Fibroblast of skin of left quadriceps (primary cell): ENCODE results near the gene PLCB1.
A peak's percentile ranks its signal among the peaks of the same experiment; 100 is the strongest.
"Not testable (repeated sequence)": the region's sequence is repeated elsewhere in the genome, so short reads cannot be mapped to it uniquely, and the experiment has no call there.

Experiments used
- DNase-seq, 2 experiments: peaks; one replicate each; pipeline ENCODE4 v3.0.0-alpha.2; 2013; ENCODE audit warnings: low read depth in 2 of 2

Gene PLCB1

DNA sequence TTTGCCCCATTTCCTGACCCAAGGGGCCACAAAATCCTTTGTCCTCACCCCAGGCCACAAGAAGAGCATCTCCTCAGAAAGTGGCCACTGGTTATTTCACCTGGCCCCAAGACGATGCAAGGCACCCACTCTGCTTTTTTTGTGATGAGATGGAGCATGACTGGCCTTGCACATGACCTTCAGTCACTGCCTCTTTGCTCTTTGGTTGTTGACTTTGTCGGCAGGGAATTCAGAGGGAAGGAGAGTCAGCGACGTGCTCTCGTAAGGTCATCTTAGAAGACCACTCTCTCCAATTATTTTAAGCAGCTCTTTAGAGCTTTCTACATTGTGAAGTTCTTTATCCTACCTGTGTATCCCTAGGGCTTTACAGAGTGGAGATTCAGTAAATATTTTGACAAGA is 306.7 kb downstream of the PLCB1 start:
- no peak for DNase-seq

DNA sequence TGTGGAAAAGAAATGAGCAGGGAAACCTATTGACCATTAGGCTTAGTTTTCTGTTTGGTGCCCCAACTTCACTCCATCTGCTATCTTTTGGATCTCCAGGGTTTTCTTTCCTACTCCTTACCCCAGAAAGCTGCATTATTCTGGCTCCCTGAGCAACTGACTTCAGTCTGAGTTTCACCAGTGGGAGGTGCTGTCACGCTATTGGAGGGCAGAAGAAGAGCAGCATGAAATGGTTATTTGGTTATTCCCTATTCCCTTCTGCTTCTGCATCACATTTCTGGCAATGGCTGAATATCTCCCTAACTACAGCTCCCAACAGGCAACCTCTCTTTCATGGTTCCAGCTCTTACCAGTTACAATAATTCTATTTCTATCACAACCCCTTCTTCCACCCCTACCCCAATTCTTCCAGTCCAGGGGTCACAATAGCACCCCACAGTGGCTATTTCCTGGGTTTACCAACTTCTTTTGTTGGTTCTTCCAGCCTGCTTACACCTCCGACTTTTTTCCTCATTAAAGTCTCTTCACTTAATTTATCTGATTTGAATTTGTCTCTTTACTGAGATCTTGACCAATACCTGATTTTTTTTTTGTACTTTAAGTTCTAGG is 311.5 kb downstream of the PLCB1 start:
- DNase-seq = no peak

DNA sequence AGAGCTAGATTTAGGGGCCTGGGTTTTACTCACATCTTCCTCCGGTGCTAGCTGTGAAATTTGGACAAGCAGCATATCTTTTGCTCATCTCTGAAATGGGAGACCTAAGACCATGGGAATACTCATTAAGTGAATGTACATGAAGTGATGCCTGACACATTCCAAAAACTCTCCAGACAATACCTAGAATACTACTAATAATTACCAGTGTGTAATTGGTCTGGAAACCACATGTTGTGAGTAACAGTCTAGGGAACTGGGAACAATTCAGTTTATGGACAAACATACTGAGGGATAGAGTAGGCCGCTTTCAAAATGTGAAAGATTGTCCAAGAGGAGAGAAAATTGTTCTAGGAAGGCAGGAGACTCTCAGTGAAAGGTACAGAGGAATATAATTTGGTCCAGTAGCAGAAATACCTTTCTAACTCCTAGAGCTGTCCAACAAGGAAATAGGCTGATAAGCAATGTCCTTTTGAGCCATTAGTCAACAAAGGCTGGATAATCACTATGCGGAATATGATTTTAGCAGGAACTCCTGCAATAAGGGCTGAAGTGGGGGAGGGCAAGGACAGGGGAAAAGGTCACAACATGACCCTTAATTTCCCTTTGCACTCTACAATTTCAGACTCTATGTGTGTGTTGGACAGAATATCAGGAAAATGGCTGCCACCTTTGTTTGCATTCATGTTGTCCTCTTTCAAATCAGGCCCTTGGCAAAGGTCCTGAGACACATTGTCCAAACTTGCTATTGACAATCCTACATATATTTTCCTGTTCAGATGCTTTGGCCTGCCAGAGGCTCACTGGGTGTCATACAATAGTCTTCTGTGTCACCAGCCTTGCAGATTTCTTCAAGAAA is 315.4 kb downstream of the PLCB1 start:
- DNase-seq = no peak

DNA sequence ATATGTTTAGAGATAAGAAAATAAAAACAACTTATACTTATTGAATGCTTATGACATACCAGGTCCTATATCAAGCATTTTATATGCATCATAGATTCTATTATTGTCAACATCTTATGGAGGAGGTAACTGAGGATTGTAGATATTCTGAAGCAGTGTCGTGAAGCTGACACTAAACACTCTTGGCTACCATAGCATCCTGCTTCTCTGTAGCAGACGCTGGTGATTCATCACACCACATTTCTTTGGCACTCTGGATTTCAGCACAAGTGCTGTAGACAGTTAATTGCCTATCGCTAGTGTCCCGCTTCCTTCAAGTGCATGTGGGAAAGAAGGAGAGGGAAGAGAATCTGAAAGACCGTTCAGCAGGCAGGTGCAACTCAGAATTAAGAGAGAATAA is 317.1 kb downstream of the PLCB1 start:
- DNase-seq = no peak

DNA sequence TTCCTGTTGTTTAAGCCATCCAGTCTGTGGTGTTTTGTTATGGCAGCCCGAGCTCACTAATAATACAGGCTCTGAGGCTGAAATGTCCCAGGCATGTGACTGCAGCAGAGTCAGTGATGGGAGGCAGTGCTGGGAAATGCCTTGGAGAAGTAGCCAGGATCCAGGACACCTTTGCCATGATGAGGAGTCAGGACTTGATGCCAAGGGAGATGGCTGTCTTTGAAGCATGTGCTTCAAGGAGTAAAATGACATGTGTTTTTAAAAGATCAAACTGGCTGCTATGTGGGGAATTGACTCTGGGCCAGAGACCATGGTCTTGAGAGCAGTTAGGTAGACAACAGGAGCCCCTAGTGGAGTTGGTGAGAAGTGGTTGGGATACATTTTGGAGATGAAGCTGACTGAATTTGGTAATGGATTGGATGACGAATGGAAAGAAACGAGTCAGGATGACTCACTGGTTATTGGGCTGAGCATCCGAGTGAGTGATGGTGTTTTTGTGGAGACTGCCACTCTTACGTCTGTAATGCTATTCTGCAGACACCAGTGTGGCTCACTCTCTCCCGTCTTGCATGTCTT is 322.2 kb downstream of the PLCB1 start:
- peak; percentile 78 to 82 for DNase-seq

DNA sequence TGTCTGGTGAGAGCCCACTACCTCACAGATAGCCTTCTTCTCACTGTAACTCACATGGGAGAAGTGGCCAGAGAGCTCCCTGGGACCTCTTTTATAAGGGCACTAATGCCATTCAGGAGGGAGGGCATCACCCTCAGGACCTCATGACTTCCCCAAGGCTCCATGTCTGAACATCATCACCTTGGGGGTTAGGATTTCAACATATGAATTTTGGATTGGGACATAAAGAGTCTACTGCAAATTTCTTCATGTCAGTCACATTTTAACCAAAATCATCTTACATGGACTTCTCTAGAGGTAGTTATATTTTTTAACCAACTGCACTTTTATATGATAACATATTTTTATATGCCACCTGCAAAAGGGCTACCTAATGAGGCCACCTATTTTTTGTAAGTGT is 324.7 kb downstream of the PLCB1 start:
- no peak for DNase-seq

DNA sequence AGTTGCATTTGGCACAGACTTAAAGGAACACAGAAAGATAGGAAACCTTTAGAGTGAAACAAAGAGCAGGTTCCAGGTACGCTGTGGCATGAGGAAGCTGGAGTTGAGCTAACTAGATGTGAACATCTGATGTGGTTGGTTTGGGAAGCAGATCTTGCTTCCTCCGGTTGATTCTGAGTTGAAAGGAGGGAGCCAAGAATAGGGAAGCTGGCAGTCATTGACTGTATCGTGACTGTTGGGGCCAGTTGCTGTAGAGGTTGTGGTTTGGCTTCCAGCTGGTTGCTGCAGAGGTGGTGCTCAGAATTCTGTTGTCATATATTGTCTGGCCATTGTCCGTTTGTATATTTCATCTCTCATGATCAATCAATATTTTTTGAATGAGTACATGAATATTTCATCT is 325.9 kb downstream of the PLCB1 start:
- DNase-seq = no peak

DNA sequence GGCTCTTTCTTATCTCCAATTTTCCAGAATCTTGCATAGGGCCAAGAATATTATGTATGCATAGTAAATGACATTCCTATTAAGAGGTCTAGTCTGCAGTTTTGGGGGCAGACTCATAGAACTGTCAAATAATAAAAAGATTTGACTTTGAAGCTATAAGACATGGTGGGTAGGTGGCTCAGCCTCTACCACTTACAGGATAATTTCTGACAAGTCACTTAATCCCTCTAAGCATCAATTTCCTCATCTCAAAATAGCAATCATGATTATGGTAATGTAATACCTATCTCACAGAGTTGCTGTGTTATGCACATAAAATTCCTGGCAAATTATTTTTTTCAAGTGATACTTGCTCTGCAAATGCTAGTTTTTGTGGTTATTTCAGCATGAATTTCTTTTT is 329.1 kb downstream of the PLCB1 start:
- no peak for DNase-seq

DNA sequence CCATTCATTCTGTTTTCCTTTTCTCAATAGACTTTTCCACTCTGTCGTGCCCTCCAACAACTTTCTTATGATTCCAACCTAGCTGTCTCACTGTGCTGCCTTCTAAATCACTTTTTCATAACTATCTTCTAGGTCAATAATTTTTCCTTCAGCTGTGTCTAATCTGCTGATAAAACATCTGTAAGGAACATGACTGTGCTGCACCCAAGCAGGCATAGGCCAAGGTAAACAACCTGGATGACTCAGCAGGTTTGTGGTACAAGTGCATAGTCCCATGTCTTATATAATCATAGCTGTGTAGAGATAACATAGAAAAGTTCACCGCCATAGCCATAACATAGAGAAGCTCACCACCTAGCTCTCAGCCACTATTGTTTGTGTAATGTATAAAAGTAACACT is 332.3 kb downstream of the PLCB1 start:
- no peak for DNase-seq

DNA sequence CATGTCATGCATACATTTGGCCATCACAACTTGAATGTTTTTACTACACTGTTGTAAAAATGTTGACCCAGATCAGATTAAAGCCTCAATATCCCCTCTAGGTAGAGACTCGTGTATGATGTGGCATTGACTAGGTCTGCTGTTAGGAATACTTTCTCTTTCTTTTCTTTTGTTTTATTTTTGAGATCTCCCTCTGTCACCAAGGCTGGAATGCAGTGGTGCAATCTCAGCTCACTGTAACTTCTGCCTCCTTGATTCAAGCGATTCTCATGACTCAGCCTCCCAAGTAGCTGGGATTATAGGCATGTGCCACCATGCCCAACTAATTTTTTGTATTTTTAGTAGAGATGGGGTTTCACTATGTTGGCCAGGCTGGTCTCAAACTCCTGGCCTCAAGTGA is 334.7 kb downstream of the PLCB1 start:
- DNase-seq = not testable (repeated sequence)

DNA sequence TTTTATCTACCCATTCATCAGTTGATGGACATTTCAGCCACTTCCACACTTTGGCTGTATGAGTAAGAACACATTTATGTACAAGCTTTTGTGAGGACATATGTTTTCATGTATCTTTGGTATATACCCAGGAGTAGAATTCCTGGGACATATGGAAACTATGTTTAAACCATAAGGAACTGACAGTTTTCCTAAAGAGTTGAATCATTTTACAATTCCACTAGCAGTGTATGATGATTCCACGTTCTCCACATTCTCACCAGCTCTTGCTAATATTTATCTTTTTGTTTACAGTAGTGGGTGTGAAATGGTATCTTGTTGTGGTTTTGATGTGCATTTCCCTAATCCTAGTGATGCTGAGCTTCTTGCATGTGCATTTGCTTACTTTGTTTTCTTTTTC is 338.1 kb downstream of the PLCB1 start:
- DNase-seq = peak; percentile 60 to 73

DNA sequence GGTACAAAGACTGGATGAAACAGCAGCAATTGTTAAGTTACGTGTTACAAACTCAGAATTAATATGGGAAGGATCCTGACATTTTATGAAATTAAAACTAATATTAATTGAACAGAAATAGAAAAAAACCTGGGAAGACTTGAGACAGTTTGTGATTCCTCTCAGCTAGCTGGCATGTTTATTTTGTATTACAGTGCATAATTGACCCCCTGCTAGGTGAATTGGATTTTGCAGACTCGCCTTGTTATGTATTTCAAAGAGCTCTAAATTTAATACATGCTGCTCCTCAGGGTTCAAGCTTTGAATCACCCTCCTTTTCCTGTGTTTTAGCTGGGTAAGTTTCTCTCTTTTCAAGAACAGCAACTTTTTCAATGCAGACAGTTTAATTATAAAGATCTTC is 339.4 kb downstream of the PLCB1 start:
- DNase-seq = no peak

DNA sequence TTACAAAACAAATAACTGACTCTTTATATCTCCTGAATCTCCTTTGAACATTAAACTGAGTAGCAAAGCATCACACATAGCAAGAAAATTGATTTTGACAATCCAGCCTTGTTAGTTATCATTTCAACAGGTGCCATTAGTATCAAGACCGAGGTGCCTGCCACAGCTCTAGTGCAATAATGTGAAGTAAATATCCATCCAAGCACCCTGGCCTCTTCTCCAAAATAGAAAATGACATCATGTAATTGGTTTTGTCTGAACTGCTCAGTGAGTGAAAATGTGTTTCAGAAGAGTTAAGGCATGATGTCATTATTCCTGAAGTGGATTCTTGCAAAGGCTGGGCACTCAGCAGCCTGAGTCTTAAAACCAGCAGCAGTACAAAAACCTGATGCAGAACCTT is 341.4 kb downstream of the PLCB1 start:
- no peak for DNase-seq

DNA sequence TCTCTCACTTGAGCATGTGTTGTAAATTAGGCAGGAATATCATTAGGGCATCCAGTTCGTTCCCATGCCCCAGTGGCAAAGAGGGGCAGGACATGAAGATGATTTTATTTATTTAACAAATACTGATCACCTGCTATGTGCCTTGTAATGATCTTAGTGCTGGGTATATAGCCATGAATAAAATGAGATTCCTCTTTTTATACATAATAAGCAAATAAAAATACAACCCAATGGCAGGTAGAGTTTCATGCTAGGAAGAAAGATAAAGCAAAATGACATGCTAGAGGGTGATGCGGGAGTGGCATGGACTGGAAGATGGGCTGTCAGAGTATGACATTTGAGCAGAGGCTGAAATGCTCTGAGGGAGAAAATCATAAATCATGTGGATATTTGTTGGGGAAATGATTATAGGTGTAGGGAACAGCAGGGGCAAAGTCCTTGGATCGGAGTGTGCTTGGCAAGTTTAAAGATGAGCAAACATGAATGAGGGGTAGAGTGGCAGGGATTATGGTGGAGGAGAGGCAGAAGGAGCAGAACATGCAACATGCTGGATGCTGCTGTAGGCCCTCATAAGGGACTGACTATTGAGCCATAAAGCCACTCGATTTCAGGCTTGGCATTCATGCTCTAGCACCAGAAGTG is 342.1 kb downstream of the PLCB1 start:
- DNase-seq = no peak

DNA sequence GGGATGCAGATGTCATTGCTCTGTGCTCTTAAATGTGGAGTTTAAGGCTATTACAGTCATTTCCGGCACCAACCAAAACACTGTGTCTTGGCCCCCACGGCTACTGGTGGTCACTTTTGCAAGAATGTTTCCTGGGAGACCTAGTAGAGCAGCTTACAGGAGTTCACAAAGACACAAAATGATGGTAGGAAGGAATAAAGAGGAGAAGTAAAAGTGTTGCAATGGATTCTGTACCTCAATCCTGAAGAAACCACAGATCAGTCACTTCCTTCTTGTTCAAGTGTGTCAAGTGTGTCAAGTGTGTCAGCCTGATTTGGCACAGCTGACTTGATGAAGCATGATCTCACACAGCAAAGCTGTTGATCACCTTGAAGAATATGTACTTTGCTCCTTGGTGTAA is 344.0 kb downstream of the PLCB1 start:
- DNase-seq = no peak

DNA sequence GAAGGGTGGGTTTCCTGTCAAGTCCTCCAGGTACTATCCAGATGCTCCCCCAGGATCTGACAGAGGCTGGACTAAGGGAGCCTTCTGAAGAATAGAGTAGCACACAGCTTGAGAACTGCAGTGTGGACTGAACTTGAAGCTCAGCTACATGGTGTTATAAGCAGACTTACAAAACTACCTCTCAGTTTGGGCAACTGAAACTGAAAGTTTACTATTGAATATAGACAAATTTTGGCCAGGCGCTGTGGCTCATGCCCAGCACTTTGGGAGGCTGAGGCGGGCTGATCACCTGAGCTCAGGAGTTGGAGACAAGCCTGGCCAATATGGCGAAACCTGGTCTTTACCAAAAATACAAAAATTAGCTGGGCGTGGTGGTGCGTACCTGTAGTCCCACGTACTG is 348.5 kb downstream of the PLCB1 start:
- DNase-seq = no peak

DNA sequence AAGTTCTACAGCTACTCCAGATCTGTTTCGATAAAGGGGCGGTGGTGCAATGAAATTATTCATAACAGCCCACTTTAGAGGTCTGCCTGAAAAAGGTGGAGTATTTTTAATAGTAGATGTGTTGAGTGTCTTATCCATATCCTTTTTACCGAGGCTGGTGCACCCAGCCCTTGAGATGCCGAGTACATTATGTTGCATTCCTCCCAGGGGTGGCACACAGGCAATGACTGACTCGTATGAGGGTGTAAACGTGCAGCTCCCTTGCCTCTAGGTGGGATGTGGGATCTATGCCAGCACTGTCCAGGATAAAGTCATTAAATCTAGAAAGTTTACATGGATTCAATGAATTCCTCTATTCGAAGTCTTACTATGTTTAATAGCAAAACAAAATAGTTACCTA is 355.6 kb downstream of the PLCB1 start:
- DNase-seq = no peak

DNA sequence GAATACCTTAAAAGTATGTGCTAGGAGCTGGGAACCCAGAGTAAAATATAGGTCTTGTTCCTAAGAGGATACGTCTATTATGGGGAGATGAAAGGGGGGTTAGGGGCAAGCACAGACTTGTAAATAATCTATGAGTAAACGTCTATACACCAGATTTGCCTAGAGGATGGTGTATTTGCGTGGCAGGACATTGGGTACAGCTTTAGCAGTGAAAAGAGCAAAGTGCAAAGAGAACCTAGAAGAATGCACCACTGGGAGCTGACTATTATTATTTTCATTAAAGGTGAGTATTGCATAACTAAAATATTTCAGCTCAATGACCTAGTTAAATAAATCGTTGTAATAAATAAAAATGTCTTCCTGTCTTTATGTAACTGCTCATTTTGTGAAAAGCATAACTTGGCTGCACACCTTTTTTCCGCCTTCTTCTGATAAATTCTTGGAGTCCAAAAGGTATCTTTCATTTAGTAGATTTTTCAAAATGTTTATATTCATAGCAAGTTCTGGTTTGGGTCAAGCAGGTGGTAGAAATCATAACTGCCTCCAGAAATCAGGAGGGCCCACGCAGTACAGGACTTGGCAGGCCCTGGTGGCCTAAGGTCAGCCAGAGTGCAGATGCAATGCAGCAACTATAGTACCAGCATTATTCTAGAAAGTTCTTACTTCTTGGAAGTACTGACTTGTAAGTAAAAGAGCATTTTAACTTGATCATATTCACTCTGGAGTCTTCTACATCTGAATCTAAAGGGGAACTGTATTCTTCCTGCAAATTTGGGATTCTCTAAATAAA is 357.2 kb downstream of the PLCB1 start:
- no peak for DNase-seq

DNA sequence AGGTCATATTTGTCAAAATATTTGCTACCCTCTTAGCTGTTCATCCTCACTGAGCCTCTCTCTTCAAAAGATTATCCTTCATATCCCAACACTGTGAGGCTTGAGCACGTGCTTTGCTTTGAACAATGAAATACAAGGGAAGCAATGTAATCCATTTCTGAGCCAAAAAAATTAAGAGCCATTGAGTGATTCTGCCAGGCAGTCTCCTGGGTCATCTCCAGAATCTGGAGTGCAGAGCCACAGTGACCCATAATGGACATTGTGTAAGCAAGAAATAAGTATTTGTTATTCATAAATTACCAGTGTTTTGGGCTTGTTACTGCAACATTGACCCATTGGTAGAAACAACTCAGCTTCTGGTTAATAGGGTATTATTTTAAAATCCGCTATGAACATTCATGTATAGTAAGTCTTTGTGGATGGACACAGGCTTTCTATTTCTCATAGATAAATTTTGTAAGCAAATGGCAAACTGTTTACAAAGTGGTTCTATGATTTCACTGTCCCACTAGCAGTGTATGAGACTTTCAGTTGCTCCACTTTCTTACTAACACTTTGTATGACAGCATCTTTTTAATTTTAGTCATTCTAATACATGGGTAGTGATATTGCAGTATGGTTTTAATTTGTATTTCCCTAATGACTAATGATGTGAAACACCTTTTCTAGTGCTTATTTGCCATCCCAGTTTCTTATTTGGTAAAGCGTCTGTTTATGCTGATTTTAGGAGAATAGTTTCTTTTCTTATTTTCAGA is 358.2 kb downstream of the PLCB1 start:
- DNase-seq = no peak

DNA sequence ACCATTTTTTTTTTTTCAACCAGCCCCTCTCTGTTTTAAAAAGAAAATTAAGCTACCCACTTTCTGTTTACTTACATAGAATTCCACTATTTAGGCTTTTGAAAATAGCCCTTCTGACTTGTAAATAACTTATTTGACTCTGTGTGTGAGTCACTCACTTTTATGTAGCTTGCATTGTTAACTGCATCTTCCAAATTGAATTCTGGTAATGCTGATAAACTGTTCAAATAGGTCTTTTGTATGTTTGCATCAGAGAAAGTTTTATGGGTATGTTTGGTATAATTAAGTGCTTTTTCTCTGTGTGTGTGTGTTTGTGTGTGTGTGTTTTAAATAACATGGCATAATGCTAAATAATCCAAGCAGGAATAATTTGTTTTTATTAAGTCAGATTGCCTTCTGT is 360.1 kb downstream of the PLCB1 start:
- DNase-seq = no peak

DNA sequence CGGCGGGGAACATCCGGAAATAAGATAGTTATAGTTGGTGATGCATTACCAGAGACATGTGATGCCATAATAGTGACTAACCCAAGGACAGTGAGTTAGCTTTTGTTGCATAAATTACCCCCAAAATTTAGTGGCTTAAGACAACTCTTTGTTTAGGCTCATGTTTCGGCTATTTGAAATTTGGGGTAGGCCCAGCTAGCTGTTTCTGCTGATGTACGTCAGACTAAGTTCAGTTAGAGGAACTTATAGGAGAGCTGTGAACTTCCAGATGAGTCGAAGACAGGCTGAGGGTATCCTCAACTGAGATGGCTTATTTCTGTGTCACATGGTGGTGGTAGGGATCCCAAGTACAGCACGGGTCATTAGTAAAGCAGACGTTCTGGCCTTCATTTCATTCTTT is 366.5 kb downstream of the PLCB1 start:
- no peak for DNase-seq
